IMR-90 (cell line): ENCODE results near the gene EIF2S1. TPM values are rescaled to one million over a fixed set of nuclear protein-coding genes. Genes with fewer than 3 reads are reported as not detected.
A peak's percentile ranks its signal among the peaks of the same experiment; 100 is the strongest.
"Not testable (repeated sequence)": the region's sequence is repeated elsewhere in the genome, so short reads cannot be mapped to it uniquely, and the experiment has no call there.

Experiments
- ATAC-seq: fragments of 200-7000 bp; cut with Tn5 transposase; 2 replicates; pipeline ENCODE4 v1.9.1; 2020; ENCODE audit warnings: low read depth, mild to moderate bottlenecking, moderate library complexity
- BruUV-seq: library from RNA; stranded (reverse); fragments of 400-500 nt; replicated peaks from 2 replicates; lab custom pipeline; 2021; lab: Mats Ljungman, UMichigan
- CTCF ChIA-PET: fragments of 300-600 bp; formaldehyde crosslinking; extraction: SDS; loops from one replicate; lab custom pipeline; 2021; ENCODE audit warnings: antibody characterized with exemption; lab: Yijun Ruan, JAX
- POLR2A ChIA-PET: fragments of 300-600 bp; sonication (Branson Sonifier 250); formaldehyde crosslinking; loops from one replicate; lab custom pipeline; 2022; ENCODE audit warnings: antibody characterized with exemption; ENCODE audit not compliant: unreplicated experiment; lab: Charles Lee
- DNase-seq: peaks from one replicate; pipeline ENCODE4 v3.0.0; 2013
- H2AFZ ChIP-seq: replicated peaks from 2 replicates; pipeline ENCODE3; 2013; ENCODE audit warnings: low read length, mild to moderate bottlenecking; ENCODE audit not compliant: poor library complexity
- H2AK5ac ChIP-seq: 2 replicates; pipeline ENCODE4 v1.6.1; 2013; ENCODE audit warnings: low read depth, low read length, inconsistent platforms
- H2AK9ac ChIP-seq: replicated peaks from 2 replicates; pipeline ENCODE3; 2013; ENCODE audit warnings: mild to moderate bottlenecking, low read depth, low read length, moderate library complexity; ENCODE audit not compliant: poor library complexity
- H2BK120ac ChIP-seq: 2 replicates; pipeline ENCODE4 v1.6.1; 2013; ENCODE audit warnings: low read depth, low read length, inconsistent platforms
- H2BK15ac ChIP-seq: 3 replicates; pipeline ENCODE4 v1.6.1; 2013; ENCODE audit warnings: low read depth, low read length, inconsistent platforms
- H2BK20ac ChIP-seq: 2 replicates; pipeline ENCODE4 v1.6.1; 2013; ENCODE audit warnings: low read depth, mild to moderate bottlenecking, inconsistent platforms, low read length, moderate library complexity
- H2BK5ac ChIP-seq: 2 replicates; pipeline ENCODE4 v1.6.1; 2013; ENCODE audit warnings: mild to moderate bottlenecking, low read depth, low read length, inconsistent platforms; ENCODE audit not compliant: poor library complexity, severe bottlenecking
- H3K14ac ChIP-seq: replicated peaks from 2 replicates; pipeline ENCODE4 v1.6.1; 2013; ENCODE audit warnings: low read depth, low read length, inconsistent platforms
- H3K18ac ChIP-seq: 2 replicates; pipeline ENCODE4 v1.6.1; 2013; ENCODE audit warnings: low read depth, low read length, control low read depth
- H3K23ac ChIP-seq: 2 replicates; pipeline ENCODE4 v1.6.1; 2013; ENCODE audit warnings: low read depth, low read length, inconsistent platforms
- H3K27ac ChIP-seq: 2 replicates; pipeline ENCODE4 v1.5.1; 2013; ENCODE audit warnings: mild to moderate bottlenecking, control low read depth, low read length; ENCODE audit not compliant: insufficient read depth
- H3K27me3 ChIP-seq: 2 replicates; pipeline ENCODE4 v1.6.1; 2013; ENCODE audit warnings: low read length; ENCODE audit not compliant: control insufficient read depth, insufficient read depth
- H3K36me3 ChIP-seq: 2 replicates; pipeline ENCODE4 v1.6.1; 2013; ENCODE audit warnings: low read length, mixed read lengths; ENCODE audit not compliant: control insufficient read depth, insufficient read depth
- H3K4ac ChIP-seq: 2 replicates; pipeline ENCODE4 v1.6.1; 2013; ENCODE audit warnings: low read depth, low read length, inconsistent platforms
- H3K4me1 ChIP-seq: 2 replicates; pipeline ENCODE4 v1.6.1; 2013; ENCODE audit warnings: low read length, mixed read lengths; ENCODE audit not compliant: control insufficient read depth, insufficient read depth
- H3K4me2 ChIP-seq: 2 replicates; pipeline ENCODE4 v1.6.1; 2013; ENCODE audit warnings: low read depth, mild to moderate bottlenecking, control low read depth, low read length, moderate library complexity
- H3K4me3 ChIP-seq: 2 replicates; pipeline ENCODE4 v1.5.1; 2013; ENCODE audit warnings: low read depth, mild to moderate bottlenecking, control low read depth, low read length, moderate library complexity; ENCODE audit not compliant: insufficient read depth
- H3K56ac ChIP-seq: 2 replicates; pipeline ENCODE4 v1.6.1; 2013; ENCODE audit warnings: low read length, inconsistent platforms; ENCODE audit not compliant: insufficient read depth; ENCODE audit errors: extremely low read depth
- H3K79me1 ChIP-seq, 2 experiments: 2 replicates each; pipeline ENCODE4 v1.6.1; 2013; ENCODE audit warnings: low read length in 2 of 2, inconsistent platforms in 1 of 2, low read depth in 1 of 2
- H3K9ac ChIP-seq: 2 replicates; pipeline ENCODE4 v1.6.1; 2013; ENCODE audit warnings: low read depth, low read length, control low read depth
- H3K9me1 ChIP-seq: 2 replicates; pipeline ENCODE4 v1.6.1; 2013; ENCODE audit warnings: low read length, inconsistent platforms; ENCODE audit not compliant: insufficient read depth
- H3K9me3 ChIP-seq: 2 replicates; pipeline ENCODE4 v1.6.1; 2013; ENCODE audit warnings: low read length; ENCODE audit not compliant: control insufficient read depth, insufficient read depth
- H4K20me1 ChIP-seq: 2 replicates; pipeline ENCODE4 v1.6.1; 2013; ENCODE audit warnings: low read length, inconsistent platforms; ENCODE audit not compliant: insufficient read depth
- H4K5ac ChIP-seq: 2 replicates; pipeline ENCODE4 v1.6.1; 2013; ENCODE audit warnings: mild to moderate bottlenecking, low read depth, low read length, control low read depth
- H4K8ac ChIP-seq, 2 experiments: 2 replicates each; pipeline ENCODE4 v1.6.1; 2013; ENCODE audit warnings: low read depth in 2 of 2, low read length in 2 of 2, control low read depth in 1 of 2, inconsistent platforms in 1 of 2
- H4K91ac ChIP-seq: 2 replicates; pipeline ENCODE4 v1.6.1; 2013; ENCODE audit warnings: low read depth, low read length, inconsistent platforms; ENCODE audit not compliant: insufficient read depth
- BHLHE40 ChIP-seq: fragments of 150-350 bp; IDR thresholded peaks from 2 replicates; pipeline ENCODE4 v1.6.1; 2016; ENCODE audit warnings: mild to moderate bottlenecking, low read depth, low read length
- CEBPB ChIP-seq: IDR thresholded peaks from 2 replicates; pipeline ENCODE4 v1.6.1; 2012; ENCODE audit warnings: low read depth, low read length, improper control_type of control experiment
- CTCF ChIP-seq: conservative IDR thresholded peaks from 2 replicates; pipeline ENCODE4 v1.5.1; 2012; ENCODE audit warnings: mild to moderate bottlenecking, low read depth, low read length, improper control_type of control experiment
- MAFK ChIP-seq: IDR thresholded peaks from 2 replicates; pipeline ENCODE4 v1.6.1; 2012; ENCODE audit warnings: low read depth, low read length, improper control_type of control experiment
- NFE2L2 ChIP-seq: fragments of 150-350 bp; IDR thresholded peaks from 2 replicates; pipeline ENCODE4 v1.6.1; 2016; ENCODE audit warnings: low read depth, mild to moderate bottlenecking, low read length
- POLR2A ChIP-seq: IDR thresholded peaks from 2 replicates; pipeline ENCODE4 v1.6.1; 2012; ENCODE audit warnings: mild to moderate bottlenecking, low read depth, low read length
- RCOR1 ChIP-seq: IDR thresholded peaks from 2 replicates; pipeline ENCODE4 v1.6.1; 2012; ENCODE audit warnings: mild to moderate bottlenecking, low read length, improper control_type of control experiment; ENCODE audit not compliant: insufficient replicate concordance
- RFX5 ChIP-seq: IDR thresholded peaks from 2 replicates; pipeline ENCODE4 v1.8.0; 2012; ENCODE audit warnings: low read depth, mild to moderate bottlenecking, low read length, moderate library complexity
- SMC3 ChIP-seq: fragments of 150-350 bp; IDR thresholded peaks from 2 replicates; pipeline ENCODE4 v1.6.1; 2016; ENCODE audit warnings: low read depth, mild to moderate bottlenecking, antibody characterized with exemption, low read length, moderate library complexity
- WGBS, 2 experiments: methylation state at CpG; one replicate each; pipeline versions ENCODE4 v1.1.5 to v1.1.7; 2013; ENCODE audit warnings: missing lambda C conversion rate in 2 of 2; ENCODE audit not compliant: insufficient read length in 1 of 2; ENCODE audit errors: extremely low coverage in 2 of 2; 5-methylcytosine and 5-hydroxymethylcytosine counted together
- dilution Hi-C: fragments of 300-500 bp; cut with HindIII; formaldehyde crosslinking; loops from one replicate; pipeline ENCODE4 v1.14.3; 2018; ENCODE audit warnings: low sequenced_read_pairs; ENCODE audit not compliant: unreplicated experiment
- in situ Hi-C: fragments of 300-500 bp; cut with MboI; formaldehyde crosslinking; loops from 3 replicates; pipeline ENCODE4 v1.14.3; 2019; ENCODE audit warnings: low sequenced_read_pairs, inconsistent platforms, mixed read lengths
- intact Hi-C: fragments of 100-400 bp; cut with micrococcal nuclease; formaldehyde crosslinking; loops from 2 replicates; pipeline ENCODE4 v1.10.0; 2022
- polyA plus RNA-seq, 3 experiments: library from polyadenylated mRNA; depleted of rRNA; stranded (reverse); fragments of >200 nt; gene quantifications; 2 replicates each; pipeline ENCODE4 v1.2.3, GENCODE V29; 2012; ENCODE audit warnings: low replicate concordance in 1 of 3
- total RNA-seq: library from RNA; depleted of rRNA; stranded (reverse); fragments of >200 nt; gene quantifications from 2 replicates; pipeline ENCODE4 v1.2.3, GENCODE V29; 2012

Gene EIF2S1
- total and polyA plus RNA-seq, 2 of the 4 experiments (the other 2 are of a cell fraction): 57.9 to 125 TPM

GRCh38 chr14:67319142-67319541, 41.0 kb upstream of the EIF2S1 start:
- ChIA-PET POLR2A (interaction anchor here (0.6 kb wide), 1 partner anchor 251 kb away, joined by 3 read pairs; no protein-coding TSS in a partner anchor), CTCF (interaction anchor here (0.6 kb wide), 3 partner anchors 32 to 191 kb away, joined by 4 to 7 read pairs (median 6); no protein-coding TSS in a partner anchor)
- BruUV-seq: no TSS peak
- H2AK5ac ChIP-seq: no peak overlapping the region
- H3K36me3 ChIP-seq: peaks cover 22% of the 10 kb centered on the region
- no peaks in the 10 kb centered on the region for H3K4me1 ChIP-seq
- H3K79me1 ChIP-seq: no peaks in the 10 kb centered on the region; a peak in 1 of 4 replicates
- no peak overlapping the region for H3K23ac ChIP-seq
- H3K4ac ChIP-seq: no peak overlapping the region
- no peaks in the 10 kb centered on the region for H4K20me1 ChIP-seq
- no peak overlapping the region for H3K14ac ChIP-seq
- H2BK15ac ChIP-seq: no peak overlapping the region
- no peak overlapping the region for H2AFZ ChIP-seq
- no peaks in the 10 kb centered on the region for H3K9me3 ChIP-seq
- H3K27ac ChIP-seq: no peak overlapping the region
- no peak overlapping the region for H2AK9ac ChIP-seq
- no peak overlapping the region for H3K4me3 ChIP-seq
- H2BK5ac ChIP-seq: no peak overlapping the region
- H3K27me3 ChIP-seq: no peaks in the 10 kb centered on the region
- no peak overlapping the region for H2BK120ac ChIP-seq
- intact Hi-C loops: no loop called here
- TF ChIP-seq BHLHE40 (no peak), SMC3 (no peak), RCOR1 (no peak), RFX5 (no peak), NFE2L2 (no peak), MAFK (no peak), CEBPB (no peak), CTCF (no peak), POLR2A (no peak)
- dilution Hi-C loops: no loop called here
- H4K8ac ChIP-seq: no peak overlapping the region
- no peak overlapping the region for H3K4me2 ChIP-seq
- no peak overlapping the region for H3K18ac ChIP-seq
- in situ Hi-C loops: no loop called here
- no peak overlapping the region for H3K9ac ChIP-seq
- H4K91ac ChIP-seq: no peak overlapping the region
- no peak overlapping the region for H4K5ac ChIP-seq
- H2BK20ac ChIP-seq: no peak overlapping the region
- H3K56ac ChIP-seq: no peak overlapping the region
- no peaks in the 10 kb centered on the region for H3K9me1 ChIP-seq
- peak; percentile 46 for DNase-seq
- ATAC-seq: peak; percentile 37

- H3K4ac ChIP-seq, CTCF ChIA-PET: not testable (repeated sequence)
- no CpG with 5 or more reads among the region's 4 CpGs for WGBS, 2 experiments
These were observed 30.5 kb upstream of the EIF2S1 start for GRCh38 chr14:67329666-67330065.

More at GRCh38 chr14:67329666-67330065, 30.5 kb upstream of the EIF2S1 start:
- H3K14ac ChIP-seq, H3K4me3 ChIP-seq, ATAC-seq, H2AK5ac ChIP-seq, H4K20me1 ChIP-seq, POLR2A ChIA-PET, in situ Hi-C loops, H3K27me3 ChIP-seq, H3K56ac ChIP-seq, H4K5ac ChIP-seq, H3K4me2 ChIP-seq, H3K9me1 ChIP-seq, H3K23ac ChIP-seq, H3K9ac ChIP-seq, intact Hi-C loops, H4K91ac ChIP-seq, dilution Hi-C loops, H3K18ac ChIP-seq, DNase-seq, H2BK120ac ChIP-seq, H3K4me1 ChIP-seq, H3K9me3 ChIP-seq, H2BK15ac ChIP-seq, H4K8ac ChIP-seq, H2AK9ac ChIP-seq, H2BK20ac ChIP-seq, BruUV-seq, H2AFZ ChIP-seq, H3K27ac ChIP-seq, H2BK5ac ChIP-seq: not testable (repeated sequence)
- H3K79me1 ChIP-seq: peaks cover 5 to 12% of the 10 kb centered on the region in 2 experiments; a peak in 3 of 4 replicates
- peaks cover 14% of the 10 kb centered on the region for H3K36me3 ChIP-seq
